ENCODE measurements around the gene PHF14.

The PHF14 gene

GRCh38 chr7:11006291-11006690 is 32.6 kb downstream of the PHF14 start:
- TF ChIP-seq CTCF (IDR thresholded peaks at IDR 0.05; ENCODE audit: low read depth, low read length): no peak
- H3K4me3 ChIP-seq (ENCODE audit: low read depth, low read length): no peak overlapping the region

DNA sequence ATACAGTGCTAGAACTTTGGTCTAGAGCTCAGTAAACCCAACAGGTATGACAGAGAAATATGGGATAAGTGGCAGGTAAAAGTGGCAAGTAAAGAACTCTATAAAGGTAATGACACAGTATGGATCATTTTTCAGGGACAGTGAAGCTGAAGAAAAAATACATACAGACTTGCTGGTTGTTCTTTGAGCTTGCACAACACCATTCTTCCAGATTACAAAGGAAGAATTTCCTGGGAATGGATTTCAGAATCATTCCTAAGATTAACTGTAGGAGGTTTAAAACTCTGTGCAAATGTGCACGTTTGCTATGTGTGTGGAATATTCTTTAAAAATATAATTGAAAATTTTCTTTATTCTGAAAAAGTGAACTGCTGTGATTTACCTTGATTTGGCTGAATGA is 36.0 kb downstream of the PHF14 start:
- H3K4me3 ChIP-seq (ENCODE audit: low read depth, low read length): no peak overlapping the region
- no peak for TF ChIP-seq CTCF (IDR thresholded peaks at IDR 0.05; ENCODE audit: low read depth, low read length)

- H3K4me3 ChIP-seq (ENCODE audit: low read depth, low read length): no peak overlapping the region
- no peak for TF ChIP-seq CTCF (IDR thresholded peaks at IDR 0.05; ENCODE audit: low read depth, low read length)
Measured at GRCh38 chr7:11021468-11021867, 47.8 kb downstream of the PHF14 start.

GRCh38 chr7:11026452-11027359 is 53.0 kb downstream of the PHF14 start:
- no peak overlapping the region for H3K4me3 ChIP-seq (ENCODE audit: low read depth, low read length)
- TF ChIP-seq CTCF (IDR thresholded peaks at IDR 0.05; ENCODE audit: low read depth, low read length): no peak

- TF ChIP-seq CTCF (IDR thresholded peaks at IDR 0.05; ENCODE audit: low read depth, low read length): no peak
- H3K4me3 ChIP-seq (ENCODE audit: low read depth, low read length): no peak overlapping the region
Measured at GRCh38 chr7:11035661-11036060, 62.0 kb downstream of the PHF14 start.

- no peak for TF ChIP-seq CTCF (IDR thresholded peaks at IDR 0.05; ENCODE audit: low read depth, low read length)
- no peak overlapping the region for H3K4me3 ChIP-seq (ENCODE audit: low read depth, low read length)
Measured at GRCh38 chr7:11039974-11040373, 66.3 kb downstream of the PHF14 start.

DNA sequence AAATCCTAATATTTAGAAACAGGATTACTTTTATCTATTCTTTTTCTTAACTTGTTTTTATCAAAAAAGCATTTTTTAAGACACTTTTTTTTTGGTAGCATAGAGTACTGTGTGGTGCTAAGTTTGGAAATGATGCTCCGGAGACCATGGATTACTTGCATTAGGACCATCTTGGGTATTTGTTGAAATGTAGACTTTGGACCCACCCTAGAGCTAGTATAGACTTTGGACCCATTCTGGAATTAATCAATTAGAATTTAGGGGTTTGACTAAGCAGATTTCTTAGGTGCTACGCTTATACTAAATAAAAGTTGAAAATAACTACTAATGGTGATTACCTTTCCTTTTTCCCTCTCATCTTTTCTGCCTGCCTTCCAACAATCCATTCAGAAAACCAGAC is 80.4 kb downstream of the PHF14 start:
- no peak for TF ChIP-seq CTCF (IDR thresholded peaks at IDR 0.05; ENCODE audit: low read depth, low read length)
- no peak overlapping the region for H3K4me3 ChIP-seq (ENCODE audit: low read depth, low read length)

All from WI38 (cell line).